H1 (cell line): ENCODE measurements around the gene SLC6A8. TPM values are rescaled to one million over a fixed set of nuclear protein-coding genes. Genes with fewer than 3 reads are reported as not detected.

Source experiments
- CTCF ChIA-PET: fragments of 300-600 bp; sonication (Branson Sonifier 250); formaldehyde crosslinking; loops from one replicate; lab custom pipeline; 2021; ENCODE audit not compliant: partially characterized antibody; lab: Charles Lee
- POLR2A ChIA-PET: fragments of 300-600 bp; sonication (Branson Sonifier 250); formaldehyde crosslinking; loops from one replicate; lab custom pipeline; 2021; ENCODE audit warnings: inconsistent platforms; ENCODE audit not compliant: partially characterized antibody; lab: Charles Lee
- DNase-seq, 2 experiments: peaks; one replicate each; pipeline versions ENCODE4 v3.0.0 to v3.0.0-alpha.2; 2010 to 2022; ENCODE audit warnings: low spot score in 2 of 2, low read depth in 1 of 2, mixed read lengths in 1 of 2
- FAIRE-seq: peaks from 2 replicates; lab custom pipeline; 2011; peaks lifted over from hg19 to GRCh38; lab: Jason Lieb, UNC
- H2AFZ ChIP-seq: 2 replicates; pipeline ENCODE4 v1.8.1; 2012; ENCODE audit warnings: low read length, inconsistent platforms
- H2AK5ac ChIP-seq: 2 replicates; pipeline ENCODE4 v1.6.1; 2013; ENCODE audit warnings: low read depth, low read length
- H2BK120ac ChIP-seq: replicated peaks from 2 replicates; pipeline ENCODE3; 2013; ENCODE audit warnings: low read depth, low read length, inconsistent platforms
- H2BK12ac ChIP-seq: 2 replicates; pipeline ENCODE4 v1.6.1; 2013; ENCODE audit warnings: low read depth, low read length
- H2BK15ac ChIP-seq: 2 replicates; pipeline ENCODE4 v1.6.1; 2013; ENCODE audit warnings: low read length
- H2BK20ac ChIP-seq: 2 replicates; pipeline ENCODE4 v1.6.1; 2013; ENCODE audit warnings: low read length
- H2BK5ac ChIP-seq: 2 replicates; pipeline ENCODE4 v1.6.1; 2013; ENCODE audit warnings: low read depth, low read length
- H3K14ac ChIP-seq: 2 replicates; pipeline ENCODE4 v1.6.1; 2013; ENCODE audit warnings: inconsistent platforms; ENCODE audit not compliant: insufficient read length
- H3K18ac ChIP-seq: 2 replicates; pipeline ENCODE4 v1.6.1; 2013; ENCODE audit warnings: low read length; ENCODE audit errors: extremely low read depth
- H3K23ac ChIP-seq: 2 replicates; pipeline ENCODE4 v1.6.1; 2013; ENCODE audit warnings: inconsistent platforms; ENCODE audit not compliant: insufficient read length
- H3K23me2 ChIP-seq: 2 replicates; pipeline ENCODE4 v1.6.1; 2013; ENCODE audit warnings: low read depth, low read length
- H3K27ac ChIP-seq: 2 replicates; pipeline ENCODE4 v1.6.1; 2011; ENCODE audit warnings: low read depth, low read length, inconsistent platforms
- H3K27me3 ChIP-seq, 4 experiments: replicated peaks in 1 of 4; 1 replicate in 1 of 4; 2 replicates in 3 of 4; pipeline versions ENCODE4 v1.6.1 to v1.8.1; 2011 to 2013; ENCODE audit warnings: low read length in 3 of 4, mild to moderate bottlenecking in 3 of 4, inconsistent platforms in 2 of 4, mixed read lengths in 2 of 4, moderate library complexity in 1 of 4; ENCODE audit not compliant: control insufficient read depth in 3 of 4, insufficient read depth in 3 of 4; ENCODE audit errors: extremely low read depth in 1 of 4
- H3K36me3 ChIP-seq, 4 experiments: 2 replicates each; pipeline versions ENCODE4 v1.6.1 to v1.8.1; 2011 to 2013; ENCODE audit warnings: mild to moderate bottlenecking in 4 of 4, low read length in 3 of 4, moderate library complexity in 2 of 4, control low read depth in 1 of 4, inconsistent platforms in 1 of 4; ENCODE audit not compliant: insufficient read depth in 4 of 4, control insufficient read depth in 2 of 4
- H3K4ac ChIP-seq: replicated peaks from 2 replicates; pipeline ENCODE3; 2013; ENCODE audit warnings: low read length, low read depth, mixed read lengths, inconsistent platforms; ENCODE audit not compliant: insufficient read length
- H3K4me1 ChIP-seq, 4 experiments: replicated peaks in 1 of 4; 1 replicate in 1 of 4; 2 replicates in 3 of 4; pipeline versions ENCODE4 v1.6.1 to v1.8.1; 2011 to 2013; ENCODE audit warnings: low read length in 3 of 4, inconsistent platforms in 2 of 4, mixed read lengths in 1 of 4; ENCODE audit not compliant: insufficient read depth in 4 of 4, control insufficient read depth in 3 of 4
- H3K4me2 ChIP-seq, 2 experiments: 2 replicates each; pipeline versions ENCODE4 v1.6.1 to v1.8.1; 2011 to 2013; ENCODE audit warnings: low read depth in 2 of 2, low read length in 2 of 2, control low read depth in 1 of 2, inconsistent platforms in 1 of 2, mild to moderate bottlenecking in 1 of 2; ENCODE audit not compliant: insufficient read depth in 1 of 2
- H3K4me3 ChIP-seq, 4 experiments: fragments of 200-600, 300-600 bp in 1 of 4; sonication (generic), shearing (Covaris generic), sonication (Bioruptor Twin) in 1 of 4; 2 replicates each; pipeline versions ENCODE4 v1.5.1 to v1.8.1; 2011 to 2016; ENCODE audit warnings: low read length in 4 of 4, low read depth in 3 of 4, control low read depth in 2 of 4, inconsistent platforms in 2 of 4, mild to moderate bottlenecking in 2 of 4, mixed read lengths in 1 of 4, moderate library complexity in 1 of 4; ENCODE audit not compliant: insufficient read depth in 2 of 4; ENCODE audit errors: extremely low read depth in 1 of 4
- H3K56ac ChIP-seq: replicated peaks from 2 replicates; pipeline ENCODE3; 2013; ENCODE audit warnings: low read depth, mild to moderate bottlenecking, mixed read lengths, low read length, inconsistent platforms; ENCODE audit not compliant: insufficient read length
- H3K79me1 ChIP-seq: 2 replicates; pipeline ENCODE4 v1.6.1; 2013; ENCODE audit warnings: low read depth, low read length, control low read depth
- H3K79me2 ChIP-seq, 2 experiments: 2 replicates each; pipeline versions ENCODE4 v1.6.1 to v1.8.1; 2012 to 2013; ENCODE audit warnings: low read length in 2 of 2, mild to moderate bottlenecking in 2 of 2, inconsistent platforms in 1 of 2; ENCODE audit not compliant: insufficient read depth in 2 of 2, control insufficient read depth in 1 of 2
- H3K9ac ChIP-seq, 4 experiments: replicated peaks in 1 of 4; 1 replicate in 1 of 4; 2 replicates in 3 of 4; pipeline versions ENCODE4 v1.6.1 to v1.8.1; 2011 to 2013; ENCODE audit warnings: low read depth in 3 of 4, low read length in 3 of 4, control low read depth in 2 of 4, mild to moderate bottlenecking in 2 of 4, moderate library complexity in 2 of 4, inconsistent platforms in 1 of 4; ENCODE audit errors: extremely low read depth in 1 of 4
- H3K9me3 ChIP-seq, 2 experiments: 2 replicates each; pipeline versions ENCODE4 v1.6.1 to v1.8.1; 2012 to 2013; ENCODE audit warnings: mild to moderate bottlenecking in 2 of 2, moderate library complexity in 2 of 2, control low read depth in 1 of 2, inconsistent platforms in 1 of 2, low read depth in 1 of 2, low read length in 1 of 2, mixed read lengths in 1 of 2; ENCODE audit not compliant: insufficient read depth in 2 of 2
- H4K20me1 ChIP-seq, 2 experiments: replicated peaks in 1 of 2; 2 replicates each; pipeline versions ENCODE3 to v1.8.1; 2011 to 2013; ENCODE audit warnings: inconsistent platforms in 2 of 2, low read length in 2 of 2, mild to moderate bottlenecking in 1 of 2; ENCODE audit not compliant: insufficient read depth in 2 of 2, control insufficient read depth in 1 of 2
- H4K5ac ChIP-seq: 2 replicates; pipeline ENCODE4 v1.6.1; 2013; ENCODE audit warnings: low read length, low read depth, mixed read lengths, inconsistent platforms; ENCODE audit not compliant: insufficient read length
- H4K8ac ChIP-seq: 2 replicates; pipeline ENCODE4 v1.8.0; 2013; ENCODE audit warnings: mild to moderate bottlenecking, moderate library complexity, low read length, inconsistent platforms; ENCODE audit not compliant: insufficient read depth; ENCODE audit errors: extremely low read depth
- H4K91ac ChIP-seq: replicated peaks from 2 replicates; pipeline ENCODE3; 2013; ENCODE audit warnings: low read length, mixed read lengths, inconsistent platforms; ENCODE audit not compliant: insufficient read length
- JUND ChIP-seq: IDR thresholded peaks from 2 replicates; pipeline ENCODE4 v1.6.1; 2011; ENCODE audit warnings: mild to moderate bottlenecking, improper control_type of control experiment, low read length
- WGBS, 2 experiments: shearing (Covaris generic) in 1 of 2; methylation state at CpG; one replicate each; pipeline versions ENCODE4 v1.1.6 to v1.1.7; 2013 to 2015; ENCODE audit warnings: low lambda C conversion rate in 2 of 2, mixed read lengths in 2 of 2, inconsistent platforms in 1 of 2, low coverage in 1 of 2, missing lambda C conversion rate in 1 of 2; ENCODE audit not compliant: insufficient replicate concordance in 2 of 2, insufficient coverage in 1 of 2, insufficient read length in 1 of 2; ENCODE audit errors: extremely low coverage in 1 of 2, missing lambda C conversion rate in 1 of 2; 5-methylcytosine and 5-hydroxymethylcytosine counted together
- polyA plus RNA-seq, 7 experiments: library from polyadenylated mRNA; depleted of rRNA in 3 of 7; stranded (reverse) in 5 of 7; unstranded in 2 of 7; fragments of >200 nt in 5 of 7; fragments of 200-250 nt in 2 of 7; gene quantifications; 1 replicate in 5 of 7; 2 replicates in 1 of 7; 4 replicates in 1 of 7; pipeline versions ENCODE4 v1.2.1 to v1.2.3, GENCODE V29; 2011 to 2013; ENCODE audit warnings: missing spikeins in 2 of 7, mixed read lengths in 2 of 7
- total RNA-seq: library from RNA; stranded (reverse); fragmentation: NEBNext Ultra II Directional; extraction: Animal tissue kit (Norgen Biotek cat#: 25700); gene quantifications from 2 replicates; pipeline ENCODE4 v1.2.1, GENCODE V29; 2021
- TF ChIP-seq, protein P1 (sequence below), 3 experiments: IDR thresholded peaks; 1 replicate in 2 of 3; 2 replicates in 1 of 3; pipeline versions ENCODE4 v1.5.1 to v1.6.1; 2011; ENCODE audit warnings: low read length in 3 of 3, mild to moderate bottlenecking in 3 of 3, inconsistent platforms in 2 of 3, low read depth in 1 of 3, moderate library complexity in 1 of 3; ENCODE audit not compliant: insufficient read depth in 1 of 3; ENCODE audit errors: control extremely low read depth in 1 of 3

Gene SLC6A8
- total and polyA plus RNA-seq, 2 of the 8 experiments (the other 6 are each of a cell fraction or from before 2014, with no cell fraction given): 87.7 to 94.7 TPM

DNA sequence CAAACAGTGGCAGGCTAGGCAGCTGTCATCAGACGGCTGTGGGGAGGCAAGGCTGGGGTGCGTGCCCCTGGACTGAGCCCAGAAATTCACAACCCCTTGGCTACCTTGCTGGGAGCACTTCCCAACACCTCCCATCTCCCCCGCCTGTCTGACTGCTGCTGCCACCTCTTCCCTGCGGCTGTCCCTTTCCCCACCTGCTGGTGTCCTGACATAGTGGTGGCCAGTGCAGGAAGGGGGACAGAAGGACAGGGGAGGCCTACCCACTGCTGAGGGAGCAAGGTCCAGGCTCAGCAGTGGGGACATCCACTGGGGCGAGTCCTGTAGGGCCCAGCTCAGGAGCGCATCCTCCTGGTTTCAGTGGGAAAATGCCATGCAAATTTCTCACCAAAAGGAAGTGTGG is 40.4 kb downstream of the SLC6A8 start:
- Histone ChIP-seq H4K8ac (no peak overlapping the region), H2BK15ac (no peak overlapping the region), H3K23me2 (peaks cover under 1% of the 10 kb centered on the region; the same call in 1 of the 2 replicates), H3K4me1 (peaks cover 0 to 18% (median 9%) of the 10 kb centered on the region in 4 experiments; a peak in 6 of 7 replicates), H3K9me3 (no peaks in the 10 kb centered on the region), H3K4ac (no peak overlapping the region)
- CTCF ChIA-PET: interaction anchor here (0.9 to 1.8 kb wide), 5 partner anchors 8 to 162 kb away, joined by 3 to 6 read pairs (median 4); no protein-coding TSS in a partner anchor
- TF ChIP-seq, protein P1, sequence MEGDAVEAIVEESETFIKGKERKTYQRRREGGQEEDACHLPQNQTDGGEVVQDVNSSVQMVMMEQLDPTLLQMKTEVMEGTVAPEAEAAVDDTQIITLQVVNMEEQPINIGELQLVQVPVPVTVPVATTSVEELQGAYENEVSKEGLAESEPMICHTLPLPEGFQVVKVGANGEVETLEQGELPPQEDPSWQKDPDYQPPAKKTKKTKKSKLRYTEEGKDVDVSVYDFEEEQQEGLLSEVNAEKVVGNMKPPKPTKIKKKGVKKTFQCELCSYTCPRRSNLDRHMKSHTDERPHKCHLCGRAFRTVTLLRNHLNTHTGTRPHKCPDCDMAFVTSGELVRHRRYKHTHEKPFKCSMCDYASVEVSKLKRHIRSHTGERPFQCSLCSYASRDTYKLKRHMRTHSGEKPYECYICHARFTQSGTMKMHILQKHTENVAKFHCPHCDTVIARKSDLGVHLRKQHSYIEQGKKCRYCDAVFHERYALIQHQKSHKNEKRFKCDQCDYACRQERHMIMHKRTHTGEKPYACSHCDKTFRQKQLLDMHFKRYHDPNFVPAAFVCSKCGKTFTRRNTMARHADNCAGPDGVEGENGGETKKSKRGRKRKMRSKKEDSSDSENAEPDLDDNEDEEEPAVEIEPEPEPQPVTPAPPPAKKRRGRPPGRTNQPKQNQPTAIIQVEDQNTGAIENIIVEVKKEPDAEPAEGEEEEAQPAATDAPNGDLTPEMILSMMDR (IDR thresholded peaks at IDR 0.05; ENCODE audit: control extremely low read depth in 1 of 3, insufficient read depth in 1 of 3, low read depth in 1 of 3, low read length in 3 of 3): peak in 1 of 3 experiments; percentile 23; a peak in 1 of 4 replicates
- no peak for TF ChIP-seq JUND
- TF ChIP-seq, all 59 proteins: peak for 1
- peaks cover 0 to 4% of the 10 kb centered on the region in 2 experiments; a peak in 1 of 4 replicates for H3K79me2 ChIP-seq
- no peak overlapping the region for H3K23ac ChIP-seq
- no peak overlapping the region for H3K18ac ChIP-seq
- no peaks in the 10 kb centered on the region for H3K79me1 ChIP-seq
- no peak overlapping the region for H4K5ac ChIP-seq
- WGBS, 2 experiments: 86% methylated on average over 4 of the region's 6 CpGs; no CpG with 5 or more reads in 1 of the 2 experiments
- no peak overlapping the region for H3K4me2 ChIP-seq
- H3K27me3 ChIP-seq: no peaks in the 10 kb centered on the region
- no peaks in the 10 kb centered on the region for H3K36me3 ChIP-seq
- no peak overlapping the region for H4K91ac ChIP-seq
- no peak overlapping the region for H3K27ac ChIP-seq
- H3K4me3 ChIP-seq: no peak overlapping the region
- no peak overlapping the region for H3K9ac ChIP-seq
- H2BK12ac ChIP-seq: no peak overlapping the region
- H3K14ac ChIP-seq: no peak overlapping the region
- H2BK5ac ChIP-seq: no peak overlapping the region
- no peak overlapping the region for H2AK5ac ChIP-seq
- DNase-seq (no peak), FAIRE-seq (no peak)
- H2BK20ac ChIP-seq: no peak overlapping the region
- peaks cover 1 to 9% of the 10 kb centered on the region in 2 experiments for H4K20me1 ChIP-seq
- H2AFZ ChIP-seq: no peak overlapping the region
- H3K56ac ChIP-seq: no peak overlapping the region
- H2BK120ac ChIP-seq: no peak overlapping the region
- POLR2A ChIA-PET: no interaction called here
